H1 (cell line): ENCODE data around the gene PIK3R1. TPM values are rescaled to one million over a fixed set of nuclear protein-coding genes. Genes with fewer than 3 reads are reported as not detected.

Experiments used
- ASH2L ChIP-seq: fragments of 200-600, 300-600 bp; sonication (generic); IDR thresholded peaks from one replicate; pipeline ENCODE4 v1.7.1; 2017; ENCODE audit warnings: low read length
- BCL11A ChIP-seq, 2 experiments: IDR thresholded peaks; one replicate each; pipeline ENCODE4 v1.6.1; 2011; ENCODE audit warnings: low read depth in 2 of 2, low read length in 2 of 2, mild to moderate bottlenecking in 2 of 2
- CEBPB ChIP-seq: IDR thresholded peaks from 2 replicates; pipeline ENCODE4 v1.6.1; 2012; ENCODE audit warnings: low read depth, low read length
- CHD1 ChIP-seq: IDR thresholded peaks from 2 replicates; pipeline ENCODE4 v1.6.1; 2012; ENCODE audit warnings: low read depth, low read length, improper control_type of control experiment
- CHD7 ChIP-seq: fragments of 300-600 bp; sonication (generic); IDR thresholded peaks from 2 replicates; pipeline ENCODE4 v1.7.1; 2012; ENCODE audit warnings: low read length, moderate library complexity, mild to moderate bottlenecking, inconsistent platforms; ENCODE audit not compliant: insufficient replicate concordance
- CREB1 ChIP-seq: IDR thresholded peaks from 2 replicates; pipeline ENCODE4 v1.6.1; 2012; ENCODE audit warnings: inconsistent platforms
- EGR1 ChIP-seq: IDR thresholded peaks from 2 replicates; pipeline ENCODE4 v1.6.1; 2011; ENCODE audit warnings: low read depth, low read length, borderline replicate concordance
- JUND ChIP-seq: IDR thresholded peaks from 2 replicates; pipeline ENCODE4 v1.6.1; 2011; ENCODE audit warnings: mild to moderate bottlenecking, improper control_type of control experiment, low read length
- RAD21 ChIP-seq, 2 experiments: IDR thresholded peaks in 1 of 2; conservative IDR thresholded peaks in 1 of 2; 2 replicates each; pipeline ENCODE4 v1.6.1; 2011; ENCODE audit warnings: low read depth in 2 of 2, low read length in 2 of 2, improper control_type of control experiment in 1 of 2, inconsistent platforms in 1 of 2, mild to moderate bottlenecking in 1 of 2, moderate library complexity in 1 of 2
- RFX5 ChIP-seq: IDR thresholded peaks from 2 replicates; pipeline ENCODE4 v1.6.1; 2011; ENCODE audit warnings: low read depth, low read length, improper control_type of control experiment, borderline replicate concordance
- SIN3A ChIP-seq, 2 experiments: IDR thresholded peaks in 1 of 2; conservative IDR thresholded peaks in 1 of 2; 2 replicates each; pipeline ENCODE4 v1.6.1; 2011 to 2012; ENCODE audit warnings: low read length in 2 of 2, improper control_type of control experiment in 1 of 2, low read depth in 1 of 2, mild to moderate bottlenecking in 1 of 2
- YY1 ChIP-seq: IDR thresholded peaks from 2 replicates; pipeline ENCODE4 v1.6.1; 2011; ENCODE audit warnings: low read depth, mild to moderate bottlenecking, low read length
- ZNF274 ChIP-seq: IDR thresholded peaks from 2 replicates; pipeline ENCODE4 v1.7.0; 2012; ENCODE audit warnings: low read length, borderline replicate concordance; ENCODE audit errors: extremely low read depth
- polyA plus RNA-seq, 7 experiments: library from polyadenylated mRNA; depleted of rRNA in 3 of 7; stranded (reverse) in 5 of 7; unstranded in 2 of 7; fragments of >200 nt in 5 of 7; fragments of 200-250 nt in 2 of 7; gene quantifications; 1 replicate in 5 of 7; 2 replicates in 1 of 7; 4 replicates in 1 of 7; pipeline versions ENCODE4 v1.2.1 to v1.2.3, GENCODE V29; 2011 to 2013; ENCODE audit warnings: missing spikeins in 2 of 7, mixed read lengths in 2 of 7
- total RNA-seq: library from RNA; stranded (reverse); fragmentation: NEBNext Ultra II Directional; extraction: Animal tissue kit (Norgen Biotek cat#: 25700); gene quantifications from 2 replicates; pipeline ENCODE4 v1.2.1, GENCODE V29; 2021

Gene PIK3R1
- total and polyA plus RNA-seq, 2 of the 8 experiments (the other 6 are each of a cell fraction or from before 2014, with no cell fraction given) = 2.3 to 13.7 TPM

GRCh38 chr5:68287631-68287975 is 72.0 kb downstream of the PIK3R1 start (continued):
- TF ChIP-seq CHD7 (no peak), RFX5 (no peak), RAD21 (IDR thresholded peaks at IDR 0.05 in 1 of 2, conservative IDR thresholded peaks at IDR 0.05 in 1 of 2; ENCODE audit: low read depth in 2 of 2, low read length in 2 of 2) (no peak), ASH2L (no peak), ZNF274 (no peak), YY1 (no peak), CHD1 (no peak), CEBPB (no peak), CREB1 (no peak), BCL11A (IDR thresholded peaks at IDR 0.05; ENCODE audit: low read depth in 2 of 2, low read length in 2 of 2) (no peak), EGR1 (no peak), SIN3A (conservative IDR thresholded peaks at IDR 0.05 in 1 of 2, IDR thresholded peaks at IDR 0.05 in 1 of 2; ENCODE audit: low read depth in 1 of 2, low read length in 2 of 2) (no peak), JUND (no peak)
